HG03135 (cell line): ENCODE measurements around the gene TRIM14.
"Not testable (repeated sequence)": the region's sequence is repeated elsewhere in the genome, so short reads cannot be mapped to it uniquely, and the experiment has no call there.

Source experiments
- ATAC-seq: cut with Tn5 transposase; IDR thresholded peaks from one replicate; pipeline ENCODE4 v1.9.1; 2021; ENCODE audit warnings: mild to moderate bottlenecking, moderate library complexity; ENCODE audit not compliant: unreplicated experiment

TRIM14 gene

GRCh38 chr9:98020476-98021145, 98.4 kb downstream of the TRIM14 start:
- ATAC-seq: no peak

GRCh38 chr9:98019869-98020268, 99.2 kb downstream of the TRIM14 start:
- ATAC-seq: not testable (repeated sequence)
